Osteoblast (primary cell): ENCODE results near the gene C1QTNF2. TPM values are rescaled to one million over a fixed set of nuclear protein-coding genes. Genes with fewer than 3 reads are reported as not detected.
"Not testable (repeated sequence)": the region's sequence is repeated elsewhere in the genome, so short reads cannot be mapped to it uniquely, and the experiment has no call there.

Experiments
- DNase-seq: peaks from one replicate; pipeline ENCODE4 v3.0.0; 2011; ENCODE audit warnings: low spot score, mixed read lengths; ENCODE audit not compliant: insufficient read length; ENCODE audit errors: missing footprints
- H2AFZ ChIP-seq: 2 replicates; pipeline ENCODE4 v1.6.0; 2011; ENCODE audit warnings: mild to moderate bottlenecking, low read length
- H3K27ac ChIP-seq: 2 replicates; pipeline ENCODE4 v1.5.1; 2011; ENCODE audit warnings: mild to moderate bottlenecking, low read depth, low read length, moderate library complexity
- H3K27me3 ChIP-seq: 2 replicates; pipeline ENCODE4 v1.6.0; 2012; ENCODE audit warnings: mild to moderate bottlenecking, control low read depth, inconsistent platforms, low read length, moderate library complexity; ENCODE audit not compliant: insufficient read depth
- H3K36me3 ChIP-seq: 2 replicates; pipeline ENCODE4 v1.5.1; 2011; ENCODE audit warnings: mild to moderate bottlenecking, low read length, control low read depth, moderate library complexity; ENCODE audit not compliant: insufficient read depth
- H3K4me1 ChIP-seq: 2 replicates; pipeline ENCODE4 v1.5.1; 2011; ENCODE audit warnings: mild to moderate bottlenecking, low read length, control low read depth, moderate library complexity; ENCODE audit not compliant: insufficient read depth
- H3K4me2 ChIP-seq: 2 replicates; pipeline ENCODE4 v1.6.0; 2011; ENCODE audit warnings: mild to moderate bottlenecking, low read length; ENCODE audit not compliant: insufficient read depth
- H3K4me3 ChIP-seq: fragments of 200-600 bp; sonication (generic); 3 replicates; pipeline ENCODE4 v1.5.1; 2012; ENCODE audit warnings: mild to moderate bottlenecking, low read length, inconsistent platforms; ENCODE audit not compliant: insufficient read depth
- H3K79me2 ChIP-seq: 2 replicates; pipeline ENCODE4 v1.6.0; 2012; ENCODE audit warnings: mild to moderate bottlenecking, low read length, control low read depth, inconsistent platforms; ENCODE audit not compliant: insufficient read depth
- H3K9me3 ChIP-seq: 2 replicates; pipeline ENCODE4 v1.5.1; 2011; ENCODE audit warnings: low read depth, low read length, control low read depth
- H4K20me1 ChIP-seq: 2 replicates; pipeline ENCODE4 v1.6.0; 2012; ENCODE audit warnings: mild to moderate bottlenecking, low read length, control low read depth; ENCODE audit not compliant: insufficient read depth
- total RNA-seq: library from RNA; depleted of rRNA; stranded (reverse); fragments of >200 nt; gene quantifications from 2 replicates; pipeline ENCODE4 v1.2.3, GENCODE V29; 2012
- TF ChIP-seq, protein P1 (sequence below): IDR thresholded peaks from 2 replicates; pipeline ENCODE4 v1.5.1; 2011; ENCODE audit warnings: mild to moderate bottlenecking, low read depth, low read length, moderate library complexity; ENCODE audit errors: extremely low read depth

Gene C1QTNF2
- total RNA-seq, 1 donor = under 0.01 TPM

- TF ChIP-seq, protein P1, sequence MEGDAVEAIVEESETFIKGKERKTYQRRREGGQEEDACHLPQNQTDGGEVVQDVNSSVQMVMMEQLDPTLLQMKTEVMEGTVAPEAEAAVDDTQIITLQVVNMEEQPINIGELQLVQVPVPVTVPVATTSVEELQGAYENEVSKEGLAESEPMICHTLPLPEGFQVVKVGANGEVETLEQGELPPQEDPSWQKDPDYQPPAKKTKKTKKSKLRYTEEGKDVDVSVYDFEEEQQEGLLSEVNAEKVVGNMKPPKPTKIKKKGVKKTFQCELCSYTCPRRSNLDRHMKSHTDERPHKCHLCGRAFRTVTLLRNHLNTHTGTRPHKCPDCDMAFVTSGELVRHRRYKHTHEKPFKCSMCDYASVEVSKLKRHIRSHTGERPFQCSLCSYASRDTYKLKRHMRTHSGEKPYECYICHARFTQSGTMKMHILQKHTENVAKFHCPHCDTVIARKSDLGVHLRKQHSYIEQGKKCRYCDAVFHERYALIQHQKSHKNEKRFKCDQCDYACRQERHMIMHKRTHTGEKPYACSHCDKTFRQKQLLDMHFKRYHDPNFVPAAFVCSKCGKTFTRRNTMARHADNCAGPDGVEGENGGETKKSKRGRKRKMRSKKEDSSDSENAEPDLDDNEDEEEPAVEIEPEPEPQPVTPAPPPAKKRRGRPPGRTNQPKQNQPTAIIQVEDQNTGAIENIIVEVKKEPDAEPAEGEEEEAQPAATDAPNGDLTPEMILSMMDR = no peak
- H3K4me3 ChIP-seq = no peak overlapping the region
- H3K9me3 ChIP-seq = no peaks in the 10 kb centered on the region
Measured at GRCh38 chr5:160341309-160341870, 29.0 kb downstream of the C1QTNF2 start.

DNA sequence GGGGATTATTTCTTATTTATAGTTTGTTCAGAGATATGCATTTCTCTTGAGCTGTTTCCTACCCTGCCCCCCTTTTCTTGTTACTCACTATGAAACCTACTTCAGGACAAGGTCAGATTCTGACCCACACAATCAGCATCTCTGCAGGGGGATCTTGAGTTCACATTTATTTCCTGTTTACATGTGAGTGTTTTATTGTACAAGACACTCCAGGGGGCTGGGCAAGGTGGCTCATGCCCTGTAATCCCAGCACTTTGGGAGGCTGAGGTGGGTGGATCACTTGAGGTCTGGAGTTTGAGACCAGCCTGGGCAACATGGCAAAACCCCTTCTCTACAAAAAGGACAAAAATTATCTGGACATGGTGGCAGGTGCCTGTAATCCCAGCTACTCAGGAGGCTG, 29.9 kb downstream of the C1QTNF2 start:
- H3K4me2 ChIP-seq, H3K36me3 ChIP-seq, H4K20me1 ChIP-seq, H3K79me2 ChIP-seq, DNase-seq, H2AFZ ChIP-seq, H3K4me3 ChIP-seq, H3K9me3 ChIP-seq, H3K27ac ChIP-seq, H3K27me3 ChIP-seq: not testable (repeated sequence)
- H3K4me1 ChIP-seq = peaks cover 10% of the 10 kb centered on the region

More at GRCh38 chr5:160341309-160341870, 29.0 kb downstream of the C1QTNF2 start:
- Histone ChIP-seq H3K27me3 (no peaks in the 10 kb centered on the region), H3K4me1 (peaks cover 10% of the 10 kb centered on the region), H3K4me2 (no peak overlapping the region), H2AFZ (no peak overlapping the region), H4K20me1 (no peaks in the 10 kb centered on the region), H3K36me3 (no peaks in the 10 kb centered on the region), H3K27ac (no peak overlapping the region), H3K79me2 (no peaks in the 10 kb centered on the region)
- DNase-seq = no peak

DNA sequence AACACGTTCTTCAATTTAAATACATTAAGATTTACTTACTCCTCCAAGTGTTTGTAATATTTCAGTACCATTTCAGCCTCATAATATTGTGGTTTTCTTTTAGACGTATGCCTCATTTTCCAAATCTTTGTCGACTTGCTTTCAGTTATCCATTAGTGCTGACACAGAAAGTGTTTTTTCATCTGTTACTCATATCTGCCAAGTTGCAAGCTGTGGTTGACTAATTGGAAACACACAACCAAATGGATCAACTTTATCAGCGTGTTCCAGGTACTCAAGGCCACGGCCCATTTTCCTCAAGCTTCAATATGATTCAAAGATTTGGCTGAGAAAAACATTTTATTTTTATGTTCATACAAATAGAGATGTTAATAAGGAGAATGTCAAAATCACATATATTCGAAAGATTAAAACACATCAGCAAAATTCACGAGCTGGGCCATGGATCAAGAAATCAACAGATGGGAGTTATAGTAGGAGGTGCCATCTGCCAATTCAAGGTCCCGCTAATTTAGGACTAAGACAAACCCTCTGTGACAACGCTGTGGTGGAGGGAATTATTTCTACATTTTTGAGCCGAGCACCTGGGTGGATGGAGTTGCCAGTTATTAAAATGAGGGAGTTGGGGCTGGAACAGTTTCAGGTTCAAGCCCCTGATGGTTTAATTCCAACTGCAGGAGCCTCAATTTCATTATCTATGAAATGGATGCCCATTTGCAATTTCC, 30.9 kb downstream of the C1QTNF2 start:
- Histone ChIP-seq H4K20me1 (no peaks in the 10 kb centered on the region), H3K36me3 (no peaks in the 10 kb centered on the region), H3K4me3 (no peak overlapping the region), H3K4me1 (peaks cover 10% of the 10 kb centered on the region), H2AFZ (no peak overlapping the region), H3K4me2 (no peak overlapping the region), H3K79me2 (no peaks in the 10 kb centered on the region), H3K27ac (no peak overlapping the region), H3K27me3 (no peaks in the 10 kb centered on the region), H3K9me3 (no peaks in the 10 kb centered on the region)
- TF ChIP-seq, protein P1 = no peak
- DNase-seq = no peak

GRCh38 chr5:160334716-160335115, 35.7 kb downstream of the C1QTNF2 start:
- H3K4me2 ChIP-seq, DNase-seq, H3K79me2 ChIP-seq, H3K36me3 ChIP-seq, H3K4me3 ChIP-seq, H3K27me3 ChIP-seq, H3K27ac ChIP-seq, H2AFZ ChIP-seq, H4K20me1 ChIP-seq, H3K9me3 ChIP-seq, H3K4me1 ChIP-seq: not testable (repeated sequence)

DNA sequence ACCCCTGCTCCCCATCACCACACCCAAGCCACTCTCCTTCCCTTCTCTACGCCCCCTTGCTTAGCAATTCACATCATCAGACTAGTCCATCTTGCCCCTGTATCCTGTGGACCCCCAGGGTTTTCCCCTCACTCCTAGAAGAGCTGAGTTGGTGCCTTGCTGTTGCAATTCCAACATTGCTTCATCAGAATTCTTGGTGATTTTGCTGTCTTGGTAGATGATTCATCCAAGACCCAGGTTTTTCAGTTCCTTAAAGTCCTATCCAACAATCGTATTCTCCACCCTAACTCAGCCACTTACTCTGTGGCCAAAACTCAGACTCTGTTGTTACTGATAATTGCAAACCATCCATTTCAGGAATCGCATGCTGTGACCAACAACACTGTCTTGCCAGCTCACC, 36.7 kb downstream of the C1QTNF2 start:
- Histone ChIP-seq H3K27ac (no peak overlapping the region), H2AFZ (no peak overlapping the region), H3K4me2 (peak overlapping the region; percentile 23), H3K4me1 (peaks cover 6% of the 10 kb centered on the region), H3K27me3 (no peaks in the 10 kb centered on the region), H3K36me3 (no peaks in the 10 kb centered on the region), H3K4me3 (no peak overlapping the region), H3K9me3 (no peaks in the 10 kb centered on the region), H3K79me2 (no peaks in the 10 kb centered on the region), H4K20me1 (no peaks in the 10 kb centered on the region)
- TF ChIP-seq, protein P1 = no peak
- DNase-seq = no peak
